ENCODE measurements around the gene NPAS1.
"Not testable (repeated sequence)": the region's sequence is repeated elsewhere in the genome, so short reads cannot be mapped to it uniquely, and the experiment has no call there.

The NPAS1 gene

DNA sequence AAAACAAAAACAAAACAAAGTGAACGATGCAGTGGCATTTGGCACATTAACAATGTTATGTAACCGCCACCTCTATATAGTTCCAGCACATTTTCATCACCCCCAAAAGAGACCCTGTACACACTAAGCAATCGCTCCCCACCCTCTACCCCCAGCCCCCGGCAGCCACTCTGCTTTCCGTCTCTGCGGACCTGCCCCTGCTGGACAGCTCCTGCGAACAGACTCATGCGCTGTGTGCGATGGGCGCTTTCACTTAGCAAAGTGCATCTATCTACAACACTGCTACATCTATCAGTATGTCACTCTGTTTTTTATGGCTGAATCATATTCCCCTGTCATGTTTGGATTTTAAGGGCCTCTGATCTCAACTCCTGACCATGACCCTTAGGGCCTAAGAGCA is 53.9 kb downstream of the NPAS1 start:
- H3K27me3 ChIP-seq (ENCODE audit: low read depth, low read length): no peaks in the 10 kb centered on the region
- no peaks in the 10 kb centered on the region for H3K9me3 ChIP-seq (ENCODE audit: insufficient read depth, low read length)
- H2AFZ ChIP-seq (ENCODE audit: low read depth, low read length): no peak overlapping the region
- peaks cover 39% of the 10 kb centered on the region; the same call in 1 of the 2 replicates for H4K20me1 ChIP-seq (ENCODE audit: insufficient read depth, low read length)
- H3K9ac ChIP-seq (ENCODE audit: low read length): no peak overlapping the region
- no peak overlapping the region for H3K27ac ChIP-seq (ENCODE audit: low read length)
- no peak overlapping the region for H3K4me3 ChIP-seq (ENCODE audit: low read length)
- TF ChIP-seq, protein P1, sequence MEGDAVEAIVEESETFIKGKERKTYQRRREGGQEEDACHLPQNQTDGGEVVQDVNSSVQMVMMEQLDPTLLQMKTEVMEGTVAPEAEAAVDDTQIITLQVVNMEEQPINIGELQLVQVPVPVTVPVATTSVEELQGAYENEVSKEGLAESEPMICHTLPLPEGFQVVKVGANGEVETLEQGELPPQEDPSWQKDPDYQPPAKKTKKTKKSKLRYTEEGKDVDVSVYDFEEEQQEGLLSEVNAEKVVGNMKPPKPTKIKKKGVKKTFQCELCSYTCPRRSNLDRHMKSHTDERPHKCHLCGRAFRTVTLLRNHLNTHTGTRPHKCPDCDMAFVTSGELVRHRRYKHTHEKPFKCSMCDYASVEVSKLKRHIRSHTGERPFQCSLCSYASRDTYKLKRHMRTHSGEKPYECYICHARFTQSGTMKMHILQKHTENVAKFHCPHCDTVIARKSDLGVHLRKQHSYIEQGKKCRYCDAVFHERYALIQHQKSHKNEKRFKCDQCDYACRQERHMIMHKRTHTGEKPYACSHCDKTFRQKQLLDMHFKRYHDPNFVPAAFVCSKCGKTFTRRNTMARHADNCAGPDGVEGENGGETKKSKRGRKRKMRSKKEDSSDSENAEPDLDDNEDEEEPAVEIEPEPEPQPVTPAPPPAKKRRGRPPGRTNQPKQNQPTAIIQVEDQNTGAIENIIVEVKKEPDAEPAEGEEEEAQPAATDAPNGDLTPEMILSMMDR (IDR thresholded peaks at IDR 0.05; ENCODE audit: low read depth, low read length): no peak
- no peaks in the 10 kb centered on the region for H3K4me1 ChIP-seq (ENCODE audit: low read length)
- peaks cover 64% of the 10 kb centered on the region for H3K36me3 ChIP-seq (replicated peaks; ENCODE audit: low read depth, low read length)
- H3K4me2 ChIP-seq (ENCODE audit: low read length): no peak overlapping the region
- peaks cover 42% of the 10 kb centered on the region; the same call in 1 of the 2 replicates for H3K79me2 ChIP-seq (ENCODE audit: low read length)

DNA sequence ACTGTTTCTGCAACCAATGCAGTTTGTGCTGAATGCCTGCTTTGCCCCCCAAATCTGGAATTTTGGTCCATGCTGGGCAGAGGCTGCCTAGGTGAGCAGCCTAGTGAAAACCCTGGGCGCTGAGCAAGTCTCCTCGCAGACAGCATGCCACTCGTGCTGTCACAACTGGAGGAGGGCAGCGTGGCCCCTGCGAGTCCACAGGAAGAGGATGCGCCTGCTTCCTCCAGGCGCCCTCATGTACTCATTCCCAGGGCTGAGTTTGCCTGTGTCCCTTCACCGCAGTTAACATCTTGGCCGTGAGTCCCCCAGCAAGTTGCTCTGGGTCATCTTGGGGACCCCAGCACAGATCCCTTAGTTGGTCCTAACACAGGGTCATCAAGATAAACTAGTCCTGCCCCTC is 55.0 kb downstream of the NPAS1 start:
- no peak overlapping the region for H2AFZ ChIP-seq (ENCODE audit: low read depth, low read length)
- H3K79me2 ChIP-seq (ENCODE audit: low read length): peaks cover 39% of the 10 kb centered on the region; the same call in 1 of the 2 replicates
- no peaks in the 10 kb centered on the region for H3K9me3 ChIP-seq (ENCODE audit: insufficient read depth, low read length)
- peaks cover 31% of the 10 kb centered on the region; the same call in 1 of the 2 replicates for H4K20me1 ChIP-seq (ENCODE audit: insufficient read depth, low read length)
- H3K27ac ChIP-seq (ENCODE audit: low read length): no peak overlapping the region
- H3K4me1 ChIP-seq (ENCODE audit: low read length): no peaks in the 10 kb centered on the region
- H3K27me3 ChIP-seq (ENCODE audit: low read depth, low read length): no peaks in the 10 kb centered on the region
- H3K4me3 ChIP-seq (ENCODE audit: low read length): no peak overlapping the region
- H3K9ac ChIP-seq (ENCODE audit: low read length): no peak overlapping the region
- TF ChIP-seq, protein P1 (IDR thresholded peaks at IDR 0.05; ENCODE audit: low read depth, low read length): no peak
- TF ChIP-seq EZH2phosphoT487 (IDR thresholded peaks at IDR 0.05; ENCODE audit: low read depth): no peak
- H3K4me2 ChIP-seq (ENCODE audit: low read length): no peak overlapping the region
- peaks cover 57% of the 10 kb centered on the region for H3K36me3 ChIP-seq (replicated peaks; ENCODE audit: low read depth, low read length)

DNA sequence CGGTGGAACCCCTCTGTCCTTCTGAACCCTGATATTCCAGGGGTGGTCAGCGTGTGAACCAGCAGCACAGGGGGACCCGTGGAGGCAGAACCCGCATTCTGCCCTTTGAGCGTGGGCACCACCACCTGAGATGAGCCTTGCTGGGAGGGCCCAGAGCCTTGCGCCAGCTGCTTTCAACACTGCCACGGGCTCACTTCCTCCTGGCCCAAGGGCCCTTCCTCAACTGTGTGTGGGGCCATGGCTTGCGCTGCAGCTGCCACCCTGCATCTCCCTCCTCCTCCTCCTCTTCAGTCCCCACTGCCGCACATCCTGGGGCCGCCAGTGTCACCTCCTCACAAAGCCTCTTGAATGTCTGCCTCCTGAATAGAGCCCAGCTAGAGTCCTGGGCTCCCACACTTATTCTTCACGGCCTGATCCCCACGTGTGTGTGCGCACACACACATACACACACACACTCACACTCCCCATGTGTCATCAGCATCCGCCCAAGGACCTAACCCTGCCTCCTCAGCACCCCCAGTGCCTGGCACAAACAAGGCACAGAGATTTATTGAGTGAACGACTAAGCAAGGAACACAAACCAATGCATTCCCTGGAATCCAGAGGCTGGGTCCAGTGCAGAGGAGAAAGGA is 55.7 kb downstream of the NPAS1 start:
- no peak for TF ChIP-seq EZH2phosphoT487 (IDR thresholded peaks at IDR 0.05; ENCODE audit: low read depth)
- TF ChIP-seq, protein P1 (IDR thresholded peaks at IDR 0.05; ENCODE audit: low read depth, low read length): no peak
- Histone ChIP-seq H3K36me3 (replicated peaks; ENCODE audit: low read depth, low read length) (peaks cover 56% of the 10 kb centered on the region), H3K9me3 (ENCODE audit: insufficient read depth, low read length) (no peaks in the 10 kb centered on the region)

DNA sequence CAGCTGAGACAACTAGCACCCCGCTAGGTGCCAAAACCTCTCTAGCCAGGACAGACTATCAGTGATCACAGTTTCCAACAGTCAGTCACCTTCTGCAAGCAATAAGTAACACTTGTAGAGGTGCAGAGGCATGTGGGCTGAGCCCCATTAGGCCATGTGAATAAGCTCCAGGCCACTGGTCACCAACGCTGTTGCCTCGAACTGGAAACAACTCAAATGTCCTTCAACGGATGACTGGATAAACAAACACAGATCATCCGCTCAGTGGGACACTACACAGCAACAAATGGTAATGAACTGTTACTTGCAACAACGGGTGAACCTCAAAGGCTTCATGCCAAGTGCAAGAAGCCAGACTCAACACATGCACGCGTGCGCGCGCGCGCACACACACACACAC is 56.3 kb downstream of the NPAS1 start:
- Histone ChIP-seq H3K4me2 (ENCODE audit: low read length) (no peak overlapping the region), H4K20me1 (ENCODE audit: insufficient read depth, low read length) (peaks cover 19% of the 10 kb centered on the region; the same call in 1 of the 2 replicates), H3K4me1 (ENCODE audit: low read length) (no peaks in the 10 kb centered on the region), H3K27me3 (ENCODE audit: low read depth, low read length) (no peaks in the 10 kb centered on the region), H3K36me3 (replicated peaks; ENCODE audit: low read depth, low read length) (peaks cover 52% of the 10 kb centered on the region), H3K4me3 (ENCODE audit: low read length) (no peak overlapping the region), H3K9ac (ENCODE audit: low read length) (no peak overlapping the region), H2AFZ (ENCODE audit: low read depth, low read length) (no peak overlapping the region), H3K27ac (ENCODE audit: low read length) (no peak overlapping the region), H3K9me3 (ENCODE audit: insufficient read depth, low read length) (no peaks in the 10 kb centered on the region), H3K79me2 (ENCODE audit: low read length) (peaks cover 30% of the 10 kb centered on the region; the same call in 1 of the 2 replicates)
- TF ChIP-seq EZH2phosphoT487 (IDR thresholded peaks at IDR 0.05; ENCODE audit: low read depth): no peak

More for the DNA sequence above, 55.7 kb downstream of the NPAS1 start:
- peaks cover 25% of the 10 kb centered on the region; the same call in 1 of the 2 replicates for H4K20me1 ChIP-seq (ENCODE audit: insufficient read depth, low read length)
- no peak overlapping the region for H3K27ac ChIP-seq (ENCODE audit: low read length)
- no peaks in the 10 kb centered on the region for H3K4me1 ChIP-seq (ENCODE audit: low read length)
- no peak overlapping the region for H3K9ac ChIP-seq (ENCODE audit: low read length)
- no peaks in the 10 kb centered on the region for H3K27me3 ChIP-seq (ENCODE audit: low read depth, low read length)
- H3K79me2 ChIP-seq (ENCODE audit: low read length): peaks cover 33% of the 10 kb centered on the region; the same call in 1 of the 2 replicates
- no peak overlapping the region for H3K4me2 ChIP-seq (ENCODE audit: low read length)
- no peak overlapping the region for H3K4me3 ChIP-seq (ENCODE audit: low read length)
- H2AFZ ChIP-seq (ENCODE audit: low read depth, low read length): no peak overlapping the region

DNA sequence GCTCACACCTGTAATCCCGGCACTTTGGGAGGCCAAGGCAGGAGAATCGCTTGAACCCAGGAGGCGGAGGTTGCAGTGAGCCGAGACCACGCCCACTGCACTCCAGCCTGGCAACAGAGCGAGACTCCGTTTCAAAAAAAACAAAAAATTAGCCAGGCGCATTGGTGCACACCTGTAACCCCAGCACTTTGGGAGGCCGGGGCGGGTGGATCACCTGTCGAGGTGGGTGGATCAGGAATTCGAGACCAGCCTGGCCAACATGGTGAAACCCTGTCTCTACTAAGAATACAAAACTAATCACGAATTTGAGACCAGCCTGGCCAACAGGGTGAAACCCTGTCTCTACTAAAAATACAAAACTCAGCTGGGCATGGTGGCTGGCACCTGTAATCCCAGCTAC is 58.7 kb downstream of the NPAS1 start:
- not testable (repeated sequence) for H3K4me2 ChIP-seq (ENCODE audit: low read length); H3K27ac ChIP-seq (ENCODE audit: low read length); H3K27me3 ChIP-seq (ENCODE audit: low read depth, low read length); H3K9ac ChIP-seq (ENCODE audit: low read length); H2AFZ ChIP-seq (ENCODE audit: low read depth, low read length); H3K4me1 ChIP-seq (ENCODE audit: low read length); H3K9me3 ChIP-seq (ENCODE audit: insufficient read depth, low read length); H3K4me3 ChIP-seq (ENCODE audit: low read length)
- Histone ChIP-seq H3K36me3 (replicated peaks; ENCODE audit: low read depth, low read length) (peaks cover 56% of the 10 kb centered on the region), H3K79me2 (ENCODE audit: low read length) (peaks cover 27% of the 10 kb centered on the region; the same call in 1 of the 2 replicates), H4K20me1 (ENCODE audit: insufficient read depth, low read length) (peaks cover 19% of the 10 kb centered on the region; the same call in 1 of the 2 replicates)

Measured in OCI-LY3 (cell line).